WTC11 (cell line): ENCODE measurements around the gene TMTC2. TPM values are rescaled to one million over a fixed set of nuclear protein-coding genes. Genes with fewer than 3 reads are reported as not detected.

Experiments used
- ATAC-seq: fragments of 200-7000 bp; cut with Tn5 transposase; 2 replicates; pipeline ENCODE4 v1.10.0; 2021; ENCODE audit warnings: mild to moderate bottlenecking, moderate library complexity
- CTCF ChIA-PET: fragments of 300-600 bp; sonication (Branson Sonifier 250); formaldehyde crosslinking; loops from one replicate; lab custom pipeline; 2021; ENCODE audit warnings: antibody characterized with exemption; lab: Charles Lee
- POLR2A ChIA-PET: fragments of 350-600 bp; sonication (Branson Sonifier 250); formaldehyde crosslinking; loops from one replicate; lab custom pipeline; 2021; ENCODE audit warnings: antibody characterized with exemption; lab: Charles Lee
- DNase-seq: peaks from one replicate; pipeline ENCODE4 v3.0.0; 2021; ENCODE audit warnings: low spot score
- H3K27ac Mint-ChIP-seq: 2 replicates; pipeline ENCODE4 v1.8.0; 2021; ENCODE audit warnings: mixed read lengths
- H3K27me3 Mint-ChIP-seq: 2 replicates; pipeline ENCODE4 v1.8.0; 2021; ENCODE audit warnings: low read depth, mild to moderate bottlenecking, moderate library complexity, mixed read lengths
- H3K36me3 Mint-ChIP-seq: 2 replicates; pipeline ENCODE4 v1.8.0; 2021; ENCODE audit warnings: mixed read lengths
- H3K4me1 Mint-ChIP-seq: 2 replicates; pipeline ENCODE4 v1.8.0; 2022; ENCODE audit warnings: mixed read lengths
- H3K4me3 Mint-ChIP-seq: 2 replicates; pipeline ENCODE4 v1.8.0; 2021; ENCODE audit warnings: mild to moderate bottlenecking, moderate library complexity, mixed read lengths
- H3K9me3 Mint-ChIP-seq: 2 replicates; pipeline ENCODE4 v1.8.0; 2021; ENCODE audit warnings: mixed read lengths
- CBFB ChIP-seq: sonication (generic); formaldehyde crosslinking; IDR thresholded peaks from 2 replicates; pipeline ENCODE4 v1.8.1; 2022; ENCODE audit warnings: mild to moderate bottlenecking, low read depth, missing genetic modification reagents
- CDX4 ChIP-seq: fragments of 250-450 bp; sonication (Bioruptor Pico); IDR thresholded peaks from 2 replicates; pipeline ENCODE4 v1.9.0; 2021; ENCODE audit warnings: moderate library complexity, mild to moderate bottlenecking, inconsistent platforms, borderline replicate concordance
- CTCF ChIP-seq: fragments of 200-600 bp; IDR thresholded peaks from 2 replicates; pipeline ENCODE4 v1.8.0; 2022; ENCODE audit warnings: antibody characterized with exemption
- E2F5 ChIP-seq: sonication (generic); formaldehyde crosslinking; IDR thresholded peaks from 2 replicates; pipeline ENCODE4 v1.8.1; 2022; ENCODE audit warnings: mild to moderate bottlenecking, moderate library complexity, missing genetic modification reagents
- ELF4 ChIP-seq: sonication (generic); formaldehyde crosslinking; IDR thresholded peaks from 2 replicates; pipeline ENCODE4 v1.8.1; 2022; ENCODE audit warnings: low read depth, mild to moderate bottlenecking, moderate library complexity, missing genetic modification reagents
- GABPB1 ChIP-seq: sonication (generic); formaldehyde crosslinking; IDR thresholded peaks from 2 replicates; pipeline ENCODE4 v1.8.1; 2023; ENCODE audit warnings: mild to moderate bottlenecking, missing genetic modification reagents
- GTF2I ChIP-seq: fragments of 250-450 bp; sonication (Bioruptor Pico); conservative IDR thresholded peaks from 2 replicates; pipeline ENCODE4 v1.4.0; 2021; ENCODE audit warnings: mild to moderate bottlenecking
- IRF2 ChIP-seq: sonication (generic); formaldehyde crosslinking; IDR thresholded peaks from 2 replicates; pipeline ENCODE4 v1.8.0; 2022; ENCODE audit warnings: low read depth, missing genetic modification reagents, borderline replicate concordance
- NFATC4 ChIP-seq: fragments of 250-450 bp; sonication (Bioruptor Pico); IDR thresholded peaks from 2 replicates; pipeline ENCODE4 v1.9.0; 2021; ENCODE audit warnings: mild to moderate bottlenecking
- PREB ChIP-seq: sonication (generic); formaldehyde crosslinking; IDR thresholded peaks from 2 replicates; pipeline ENCODE4 v1.8.1; 2022; ENCODE audit warnings: mild to moderate bottlenecking, missing genetic modification reagents, moderate library complexity, borderline replicate concordance
- RELA ChIP-seq: sonication (generic); formaldehyde crosslinking; IDR thresholded peaks from 2 replicates; pipeline ENCODE4 v1.8.1; 2022; ENCODE audit warnings: missing genetic modification reagents, mild to moderate bottlenecking, borderline replicate concordance
- SMAD3 ChIP-seq: sonication (generic); formaldehyde crosslinking; IDR thresholded peaks from 2 replicates; pipeline ENCODE4 v1.8.0; 2022; ENCODE audit warnings: missing genetic modification reagents, mild to moderate bottlenecking, borderline replicate concordance
- STAT6 ChIP-seq: sonication (generic); formaldehyde crosslinking; conservative IDR thresholded peaks from 2 replicates; pipeline ENCODE4 v1.8.1; 2023; ENCODE audit warnings: mild to moderate bottlenecking, low read depth, missing genetic modification reagents, moderate library complexity
- USF1 ChIP-seq: sonication (generic); formaldehyde crosslinking; IDR thresholded peaks from 2 replicates; pipeline ENCODE4 v1.8.0; 2022; ENCODE audit warnings: mild to moderate bottlenecking, missing genetic modification reagents
- ZBTB21 ChIP-seq: sonication (generic); formaldehyde crosslinking; IDR thresholded peaks from 2 replicates; pipeline ENCODE4 v1.8.1; 2023; ENCODE audit warnings: mild to moderate bottlenecking, missing genetic modification reagents, borderline replicate concordance
- ZNF138 ChIP-seq: sonication (generic); formaldehyde crosslinking; conservative IDR thresholded peaks from 2 replicates; pipeline ENCODE4 v1.8.1; 2022; ENCODE audit warnings: mild to moderate bottlenecking, moderate library complexity, missing genetic modification reagents
- ZNF263 ChIP-seq: sonication (generic); formaldehyde crosslinking; IDR thresholded peaks from 2 replicates; pipeline ENCODE4 v1.8.1; 2022; ENCODE audit warnings: low read depth, mild to moderate bottlenecking, moderate library complexity, missing genetic modification reagents
- ZNF317 ChIP-seq: sonication (generic); formaldehyde crosslinking; IDR thresholded peaks from 2 replicates; pipeline ENCODE4 v1.8.1; 2023; ENCODE audit warnings: low read depth, mild to moderate bottlenecking, moderate library complexity, missing genetic modification reagents, borderline replicate concordance
- ZNF396 ChIP-seq: fragments of 250-450 bp; sonication (Bioruptor Pico); IDR thresholded peaks from 2 replicates; pipeline ENCODE4 v1.8.0; 2021; ENCODE audit warnings: mild to moderate bottlenecking, moderate library complexity, borderline replicate concordance
- total RNA-seq: library from RNA; stranded (reverse); gene quantifications from 3 replicates; pipeline ENCODE4 v1.2.3, GENCODE V29; 2021

TMTC2 gene
- total RNA-seq, 1 experiment from 2014 or later, result 6.4 TPM

- TF ChIP-seq CDX4 (CRISPR knock-in tag) (no peak), GTF2I (no peak), IRF2 (CRISPR knock-in tag) (no peak)
Measured at GRCh38 chr12:82745807-82746206, 59.1 kb downstream of the TMTC2 start (continued).

GRCh38 chr12:82746668-82747067, 60.0 kb downstream of the TMTC2 start:
- H3K9me3 Mint-ChIP-seq, result no peaks in the 10 kb centered on the region
- H3K4me3 Mint-ChIP-seq, result no peak overlapping the region
- 0 out of 2 replicates have a peak, but pooled peaks cover 3% of the 10 kb centered on the region for H3K36me3 Mint-ChIP-seq
- ChIA-PET POLR2A (no interaction called here), CTCF (interaction anchor here (1.4 kb wide), 1 partner anchor 61 kb away, joined by 5 read pairs; no protein-coding TSS in a partner anchor)
- ATAC-seq, result no peak
- peaks cover 15% of the 10 kb centered on the region for H3K4me1 Mint-ChIP-seq
- TF ChIP-seq PREB (CRISPR knock-in tag), result no peak
- no peak for TF ChIP-seq USF1
- no peak for TF ChIP-seq CBFB (CRISPR knock-in tag)
- no peak for TF ChIP-seq RELA (CRISPR knock-in tag)
- TF ChIP-seq E2F5 (CRISPR knock-in tag), result no peak
- no peak for TF ChIP-seq CTCF
- TF ChIP-seq ZNF138 (CRISPR knock-in tag), result no peak
- no peak for TF ChIP-seq SMAD3 (CRISPR knock-in tag)
- no peak for TF ChIP-seq ELF4
- no peak for TF ChIP-seq STAT6 (CRISPR knock-in tag)
- TF ChIP-seq NFATC4 (CRISPR knock-in tag), result no peak
- no peak for TF ChIP-seq ZNF317 (CRISPR knock-in tag)
- no peak for TF ChIP-seq ZNF396
- no peak for DNase-seq
- H3K27me3 Mint-ChIP-seq, result no peaks in the 10 kb centered on the region
- H3K27ac Mint-ChIP-seq, result no peak overlapping the region

- ChIA-PET CTCF (interaction anchor here (1.6 kb wide), 1 partner anchor 62 kb away, joined by 4 read pairs; the partner anchor contains the start of gene TMTC2), POLR2A (no interaction called here)
- H3K4me3 Mint-ChIP-seq, result no peak overlapping the region
- no peak for TF ChIP-seq ZNF263 (CRISPR knock-in tag)
- no peak for TF ChIP-seq ZBTB21 (CRISPR knock-in tag)
- TF ChIP-seq GABPB1 (CRISPR knock-in tag), result no peak
- TF ChIP-seq STAT6 (CRISPR knock-in tag), result no peak
- TF ChIP-seq, all 79 proteins: peak for 0
- Mint-ChIP-seq H3K36me3 (0 out of 2 replicates have a peak, but pooled peaks cover 3% of the 10 kb centered on the region), H3K9me3 (no peaks in the 10 kb centered on the region), H3K4me1 (peaks cover 15% of the 10 kb centered on the region), H3K27ac (no peak overlapping the region), H3K27me3 (no peaks in the 10 kb centered on the region)
- no peak for ATAC-seq
- no peak for DNase-seq
Measured at GRCh38 chr12:82749015-82749414, 62.3 kb downstream of the TMTC2 start.
